ENCODE results near the gene FBP2. TPM values are rescaled to one million over a fixed set of nuclear protein-coding genes. Genes with fewer than 3 reads are reported as not detected.

FBP2 gene
- total and polyA plus RNA-seq, 11 donors: 0.30 TPM; not detected in 10

DNA sequence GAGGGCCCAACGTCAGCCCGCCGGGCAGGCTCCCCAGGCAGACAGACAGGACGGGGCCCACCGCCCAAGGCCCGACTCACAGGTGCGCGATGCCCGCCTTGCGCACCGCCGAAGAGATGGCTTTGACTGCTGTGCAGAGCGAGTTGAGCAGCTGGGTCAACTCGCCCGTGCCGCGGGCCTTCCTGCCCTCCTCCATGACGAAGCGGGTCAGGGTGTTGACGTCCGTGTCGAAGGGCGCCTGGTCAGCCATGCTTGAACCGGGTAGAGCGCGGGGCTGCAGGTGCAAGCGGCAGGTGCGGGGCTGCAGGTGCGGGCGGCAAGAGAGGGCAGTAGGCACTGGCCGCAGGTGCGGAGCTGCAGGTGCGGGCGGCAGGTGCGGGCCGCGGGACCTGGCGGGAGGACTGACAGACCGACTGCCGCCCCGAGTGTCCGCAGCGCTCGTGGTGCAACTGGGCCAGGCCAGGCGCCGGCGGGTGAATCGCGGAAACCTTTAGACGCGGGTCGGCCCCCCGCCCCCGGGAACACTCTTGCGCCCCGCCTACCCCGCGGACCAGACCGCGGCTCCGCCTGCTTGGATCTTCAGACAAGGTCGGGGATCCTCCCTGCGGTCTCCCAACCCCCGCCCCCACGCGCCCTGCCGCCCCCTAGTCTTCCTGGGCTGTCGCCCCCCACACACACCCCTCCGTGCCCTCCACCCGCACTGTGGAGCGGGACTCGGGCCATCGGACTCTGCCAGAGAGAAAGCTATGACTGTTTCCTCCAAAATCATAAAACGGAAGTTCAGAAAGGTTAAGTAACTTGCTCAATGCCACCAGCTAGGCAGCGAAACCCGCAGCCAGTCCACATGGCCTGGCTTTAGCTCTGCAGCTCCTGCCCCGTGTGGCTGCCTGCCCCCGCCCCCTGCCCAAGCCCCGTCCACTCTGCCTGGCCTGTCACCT lies 45.7 kb upstream of the FBP2 start, which contains the start of gene FBP1:
Gene FBP1 (minus strand): TSS at position 458 of the 938 bp plus-strand sequence. CDS start 208 bp downstream, at position 250.
- Histone ChIP-seq H3K9me3 (no peaks in the 10 kb centered on the region), H3K4me1 (peaks cover 0 to 15% (median 5%) of the 10 kb centered on the region in 12 donors), H3K27ac (peak within 1 kb of the TSS in 3 of 12 donors; percentile 14 to 83 (median 51)), H3K36me3 (no peaks in the 10 kb centered on the region), H3K4me3 (peak within 1 kb of the TSS; percentile 45 to 79 (median 62)), H3K27me3 (peaks cover 0 to 17% (median 7%) of the 10 kb centered on the region in 9 donors)
- TF ChIP-seq, protein P1, sequence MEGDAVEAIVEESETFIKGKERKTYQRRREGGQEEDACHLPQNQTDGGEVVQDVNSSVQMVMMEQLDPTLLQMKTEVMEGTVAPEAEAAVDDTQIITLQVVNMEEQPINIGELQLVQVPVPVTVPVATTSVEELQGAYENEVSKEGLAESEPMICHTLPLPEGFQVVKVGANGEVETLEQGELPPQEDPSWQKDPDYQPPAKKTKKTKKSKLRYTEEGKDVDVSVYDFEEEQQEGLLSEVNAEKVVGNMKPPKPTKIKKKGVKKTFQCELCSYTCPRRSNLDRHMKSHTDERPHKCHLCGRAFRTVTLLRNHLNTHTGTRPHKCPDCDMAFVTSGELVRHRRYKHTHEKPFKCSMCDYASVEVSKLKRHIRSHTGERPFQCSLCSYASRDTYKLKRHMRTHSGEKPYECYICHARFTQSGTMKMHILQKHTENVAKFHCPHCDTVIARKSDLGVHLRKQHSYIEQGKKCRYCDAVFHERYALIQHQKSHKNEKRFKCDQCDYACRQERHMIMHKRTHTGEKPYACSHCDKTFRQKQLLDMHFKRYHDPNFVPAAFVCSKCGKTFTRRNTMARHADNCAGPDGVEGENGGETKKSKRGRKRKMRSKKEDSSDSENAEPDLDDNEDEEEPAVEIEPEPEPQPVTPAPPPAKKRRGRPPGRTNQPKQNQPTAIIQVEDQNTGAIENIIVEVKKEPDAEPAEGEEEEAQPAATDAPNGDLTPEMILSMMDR (IDR thresholded peaks at IDR 0.05): no peak
- TF ChIP-seq POLR2A (IDR thresholded peaks at IDR 0.05): no peak
- 6 to 15% (median 9%) methylated on average over 32 to 79 of the region's 79 CpGs for WGBS, 4 donors
- peak; percentile 23 to 81 (median 49) for DNase-seq
- intact Hi-C loops (cut with DNase I): no loop called here
- ATAC-seq: peak in 3 of 4 donors; percentile 50 to 70 (median 62)

DNA sequence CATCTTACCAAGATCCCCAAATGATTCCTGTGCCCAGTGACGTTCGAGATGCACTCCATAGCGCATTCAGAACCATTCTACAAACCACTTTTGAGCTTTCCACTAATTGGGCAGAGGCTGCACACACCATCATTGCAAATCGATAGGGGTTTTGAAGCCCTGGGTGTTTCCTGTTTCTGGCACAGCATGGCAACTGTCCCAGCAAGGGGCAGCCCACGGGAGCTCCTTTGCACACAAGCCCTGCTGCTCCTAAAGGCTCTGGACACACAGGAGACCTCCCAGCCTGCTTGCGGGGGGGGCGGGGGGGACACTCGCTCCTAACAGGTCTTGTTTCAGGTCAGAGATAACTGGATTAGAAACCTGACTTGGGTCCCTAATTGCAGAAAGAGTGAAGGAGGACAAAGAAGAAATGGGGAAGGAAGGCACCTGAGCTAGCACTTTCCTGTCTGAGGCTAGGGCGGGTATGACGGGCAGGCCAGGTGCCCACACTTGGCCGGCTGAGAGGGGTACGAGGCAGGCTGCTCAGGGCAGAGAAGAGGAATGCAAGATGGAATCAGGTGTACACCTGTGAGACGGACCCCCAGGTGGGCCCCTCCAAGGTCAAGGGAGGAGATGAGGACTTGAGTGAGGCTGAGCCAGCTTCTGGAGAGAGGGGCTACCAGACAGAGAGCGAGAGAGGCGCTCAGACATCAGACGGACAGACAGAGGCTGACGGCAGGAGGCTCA lies 44.9 kb upstream of the FBP2 start:
- no peak for DNase-seq
- ATAC-seq: no peak
- H3K9me3 ChIP-seq: no peaks in the 10 kb centered on the region
- peaks cover 0 to 15% (median 4%) of the 10 kb centered on the region in 12 donors for H3K4me1 ChIP-seq
- TF ChIP-seq, protein P1 (IDR thresholded peaks at IDR 0.05): no peak
- no peak for TF ChIP-seq POLR2A (IDR thresholded peaks at IDR 0.05)
- peaks cover 0 to 17% (median 7%) of the 10 kb centered on the region in 9 donors for H3K27me3 ChIP-seq
- peak overlapping the region in 1 of 12 donors; percentile 83 for H3K27ac ChIP-seq
- WGBS, 4 donors: 62 to 72% (median 67%) methylated on average over 16 to 17 of the region's 17 CpGs
- H3K36me3 ChIP-seq: no peaks in the 10 kb centered on the region
- peak overlapping the region in 11 of 12 donors; percentile 45 to 79 (median 63) for H3K4me3 ChIP-seq
- intact Hi-C loops (cut with DNase I): no loop called here

DNA sequence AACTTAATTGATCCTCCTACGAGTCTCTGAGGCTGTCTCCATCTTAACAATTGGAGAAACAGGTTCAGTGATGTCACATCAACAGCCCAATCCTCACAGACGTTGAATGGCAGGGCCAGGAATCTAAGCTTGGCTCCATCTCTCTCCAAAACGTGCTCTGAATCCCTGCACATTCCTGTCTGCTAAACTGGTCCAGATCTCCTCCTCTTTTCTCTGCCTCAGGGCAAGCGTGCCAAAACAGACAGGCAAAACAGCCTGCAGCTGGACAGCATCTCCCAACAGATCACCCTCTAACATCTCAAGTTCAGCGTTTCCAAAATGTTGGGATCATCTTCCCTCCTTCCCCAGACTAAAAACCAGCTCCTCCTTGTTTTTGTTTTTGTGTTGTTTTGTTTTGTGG lies 39.1 kb upstream of the FBP2 start:
- WGBS, 4 donors: 25 to 53% (median 31%) methylated on average over 5 of the region's 5 CpGs
- DNase-seq: no peak
- ATAC-seq: no peak
- intact Hi-C loops (cut with DNase I): no loop called here
- TF ChIP-seq POLR2A (IDR thresholded peaks at IDR 0.05): no peak
- TF ChIP-seq, protein P1 (IDR thresholded peaks at IDR 0.05): no peak
- Histone ChIP-seq H3K9me3 (no peaks in the 10 kb centered on the region), H3K4me3 (no peak overlapping the region), H3K27me3 (peaks cover 0 to 4% (median 0%) of the 10 kb centered on the region in 9 donors), H3K27ac (no peak overlapping the region), H3K36me3 (no peaks in the 10 kb centered on the region), H3K4me1 (no peaks in the 10 kb centered on the region)

DNA sequence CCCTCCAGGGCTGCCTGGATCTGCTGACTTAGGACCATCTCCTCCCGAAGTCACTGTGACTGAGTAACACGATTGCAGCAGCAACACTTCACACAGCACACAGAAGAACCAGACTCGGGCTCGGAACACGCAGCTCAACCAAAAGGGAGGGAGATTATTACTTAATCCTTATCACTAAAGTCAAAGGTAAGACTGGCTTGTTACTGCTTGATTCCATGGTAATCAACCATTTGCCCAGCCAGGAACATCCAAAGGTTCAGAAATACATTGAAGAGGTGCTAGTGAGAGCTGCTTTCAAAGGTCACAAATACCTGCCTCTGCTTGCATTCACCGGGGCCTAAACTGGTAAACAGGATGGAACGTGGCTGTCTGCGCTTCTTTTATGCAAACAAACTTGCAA lies 38.0 kb upstream of the FBP2 start:
- TF ChIP-seq POLR2A (IDR thresholded peaks at IDR 0.05): no peak
- TF ChIP-seq, protein P1 (IDR thresholded peaks at IDR 0.05): no peak
- no peaks in the 10 kb centered on the region for H3K9me3 ChIP-seq
- DNase-seq (no peak), ATAC-seq (no peak)
- no peak overlapping the region for H3K4me3 ChIP-seq
- 71 to 80% (median 74%) methylated on average over 8 of the region's 8 CpGs for WGBS, 4 donors
- no peaks in the 10 kb centered on the region for H3K36me3 ChIP-seq
- H3K27ac ChIP-seq: no peak overlapping the region
- intact Hi-C loops (cut with DNase I): no loop called here
- no peaks in the 10 kb centered on the region for H3K4me1 ChIP-seq
- no peaks in the 10 kb centered on the region for H3K27me3 ChIP-seq
